Measurements from ENCODE around the gene HCN3.

The HCN3 gene

DNA sequence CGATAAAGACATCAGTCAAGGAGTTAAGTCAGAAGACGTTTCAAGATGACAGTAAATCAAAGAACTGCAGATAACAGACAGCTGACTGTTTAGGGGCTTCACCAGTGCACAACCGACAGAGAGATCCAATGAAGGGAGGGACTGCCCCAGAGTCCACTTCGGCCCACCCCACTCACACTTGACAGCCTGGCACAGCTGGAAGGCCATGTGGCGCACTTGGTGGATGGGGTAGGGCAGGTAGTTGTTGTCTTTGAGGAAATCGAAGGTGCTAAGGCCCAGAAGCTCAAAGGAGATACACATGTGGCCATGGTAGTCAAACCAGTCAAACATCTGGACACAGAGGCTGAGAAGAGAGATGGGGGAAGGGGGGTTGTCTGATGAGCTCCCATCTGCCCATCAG is 10.7 kb upstream of the HCN3 start:
- DNase-seq (ENCODE audit: low read depth) = no peak
- H3K4me3 ChIP-seq (ENCODE audit: low read length) = no peak overlapping the region
- no peak for TF ChIP-seq CTCF (conservative IDR thresholded peaks at IDR 0.05; ENCODE audit: low read depth, low read length)

DNA sequence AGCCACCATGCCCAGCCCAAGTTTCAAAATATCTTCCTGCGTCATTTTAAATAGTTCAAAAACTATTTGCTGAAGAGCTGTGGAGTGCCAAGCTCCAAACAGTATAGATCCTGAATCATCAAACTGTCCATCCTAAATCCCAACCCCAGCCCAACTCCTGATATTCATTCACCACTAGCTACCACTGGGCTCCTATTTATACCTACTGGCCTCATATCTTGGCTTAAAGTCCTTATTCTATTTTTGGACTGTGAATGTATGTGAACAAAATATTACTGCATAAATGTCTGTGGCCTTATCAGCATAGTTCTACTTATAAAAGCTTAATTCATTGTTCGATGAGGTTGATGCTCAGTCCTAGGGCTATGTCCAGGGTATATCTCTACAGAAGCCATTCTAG is 9.9 kb upstream of the HCN3 start:
- DNase-seq (ENCODE audit: low read depth) = no peak
- no peak overlapping the region for H3K4me3 ChIP-seq (ENCODE audit: low read length)
- no peak for TF ChIP-seq CTCF (conservative IDR thresholded peaks at IDR 0.05; ENCODE audit: low read depth, low read length)

GRCh38 chr1:155268630-155269029 is 8.6 kb upstream of the HCN3 start:
- H3K4me3 ChIP-seq (ENCODE audit: low read length) = no peak overlapping the region
- TF ChIP-seq CTCF (conservative IDR thresholded peaks at IDR 0.05; ENCODE audit: low read depth, low read length) = no peak
- DNase-seq (ENCODE audit: low read depth) = no peak

DNA sequence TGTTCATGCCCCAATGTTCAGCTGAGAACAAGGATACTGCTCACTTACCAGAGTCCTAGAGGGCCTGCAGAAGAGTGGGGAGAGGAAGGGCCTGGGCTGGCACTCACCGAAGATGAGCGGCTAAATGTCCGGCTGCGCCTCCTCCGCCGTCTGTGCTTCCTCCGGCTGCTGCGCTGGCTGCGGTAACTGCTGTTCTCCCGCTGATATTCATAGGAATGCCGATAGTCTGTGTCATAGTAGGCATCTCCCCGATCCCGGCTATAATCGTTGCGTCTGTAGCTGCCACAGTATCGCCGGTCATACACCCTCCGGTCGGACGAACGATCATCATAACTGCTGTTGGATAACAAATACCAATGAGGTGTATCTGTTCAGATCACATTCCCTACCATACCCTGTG is 7.9 kb upstream of the HCN3 start:
- no peak for DNase-seq (ENCODE audit: low read depth)
- no peak for TF ChIP-seq CTCF (conservative IDR thresholded peaks at IDR 0.05; ENCODE audit: low read depth, low read length)
- no peak overlapping the region for H3K4me3 ChIP-seq (ENCODE audit: low read length)

DNA sequence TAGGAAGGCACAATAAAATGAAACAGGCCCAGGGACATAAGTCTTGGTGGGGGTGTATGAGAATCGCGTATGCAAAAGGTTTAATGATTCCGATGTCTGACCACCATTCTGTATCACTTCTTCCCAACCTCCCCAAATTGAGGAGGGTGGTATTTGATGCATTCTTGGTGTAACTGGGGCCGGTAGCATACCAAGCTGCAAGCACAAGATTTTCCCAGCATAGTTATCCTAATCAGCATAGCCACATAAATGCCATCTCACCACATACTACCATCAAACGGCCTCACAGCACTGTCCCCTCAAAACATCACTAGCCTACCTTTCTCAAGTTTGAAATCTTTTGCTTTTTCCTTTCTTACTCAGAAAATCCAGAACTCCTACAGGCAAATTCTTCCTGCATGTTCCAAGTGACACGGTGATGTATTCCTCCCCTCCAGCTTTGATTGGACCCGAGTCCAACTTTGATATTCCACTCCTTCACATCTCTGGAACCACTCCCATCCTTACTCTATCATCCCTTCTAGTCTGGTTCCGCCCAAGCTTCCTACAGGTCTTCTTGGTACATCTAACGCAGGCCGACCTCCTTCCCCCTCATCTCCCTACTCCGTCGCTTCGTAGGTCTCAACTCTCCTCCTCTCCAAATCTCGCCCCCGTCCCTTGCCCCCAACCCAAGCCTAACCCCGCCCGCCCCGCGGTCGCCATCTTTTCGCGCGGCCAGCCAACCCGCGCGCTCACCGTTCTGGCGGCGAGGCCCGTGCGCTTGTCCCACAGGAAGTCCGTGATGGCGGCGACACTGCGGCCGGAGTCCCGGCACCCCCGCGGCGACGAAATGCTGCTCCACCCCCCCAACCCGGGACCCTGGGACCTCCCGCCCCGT is 4.6 kb upstream of the HCN3 start:
- no peak for TF ChIP-seq CTCF (conservative IDR thresholded peaks at IDR 0.05; ENCODE audit: low read depth, low read length)
- peak overlapping the region; percentile 90 for H3K4me3 ChIP-seq (ENCODE audit: low read length)
- peak; percentile 27 for DNase-seq (ENCODE audit: low read depth)

- DNase-seq (ENCODE audit: low read depth) = peak; percentile 79
- TF ChIP-seq CTCF (conservative IDR thresholded peaks at IDR 0.05; ENCODE audit: low read depth, low read length) = no peak
- H3K4me3 ChIP-seq (ENCODE audit: low read length) = peak within 1 kb of the TSS; percentile 90
Observed at GRCh38 chr1:155273343-155274245, 3.7 kb upstream of the HCN3 start, which contains the start of gene CLK2. Gene CLK2, minus strand, starts transcription at chr1:155273504. Its CDS starts 2,527 bp downstream, at chr1:155270977.
